GM12891 (cell line): ENCODE data around the gene SCGB3A2.
"Not testable (repeated sequence)": the region's sequence is repeated elsewhere in the genome, so short reads cannot be mapped to it uniquely, and the experiment has no call there.

Experiments used
- POLR2A ChIP-seq: IDR thresholded peaks from 2 replicates; pipeline ENCODE4 v1.6.1; 2011; ENCODE audit warnings: low read depth, low read length, control low read depth
- POLR2AphosphoS5 ChIP-seq: IDR thresholded peaks from 2 replicates; pipeline ENCODE4 v1.6.1; 2011; ENCODE audit warnings: low read depth, low read length, control low read depth

DNA sequence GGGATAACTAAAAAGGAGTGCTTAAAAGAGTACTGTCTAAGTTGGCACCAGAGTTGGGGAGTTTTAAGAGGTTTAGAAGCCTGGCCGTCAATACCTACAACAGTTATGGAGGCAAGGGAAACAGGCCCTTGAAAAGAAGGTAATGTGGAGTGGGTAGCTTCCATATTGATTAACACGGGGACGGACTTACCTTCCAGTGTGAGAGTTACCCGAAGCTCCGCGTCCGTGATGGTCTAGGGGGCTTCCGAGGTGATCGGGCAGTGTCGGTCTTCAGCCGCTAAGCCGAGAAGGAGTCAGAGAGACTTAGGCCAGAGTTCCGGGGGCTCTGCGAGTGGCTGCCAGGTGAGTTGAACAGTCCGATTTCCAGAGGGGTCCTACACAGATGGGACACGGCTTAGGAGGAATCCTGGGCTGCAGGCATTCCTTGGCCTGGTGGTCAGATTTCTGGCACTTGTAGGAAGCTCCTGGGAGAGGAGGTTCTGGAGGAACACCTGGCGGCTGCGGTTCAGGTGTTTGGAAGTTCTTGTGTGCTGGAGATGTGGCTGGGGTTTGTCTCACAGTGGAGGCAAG lies 6.4 kb upstream of the SCGB3A2 start:
- not testable (repeated sequence) for TF ChIP-seq POLR2A, POLR2AphosphoS5
